Adrenal gland (tissue), 5 donors: ENCODE data around the gene CREB3L4.

Source experiments
- CTCF ChIP-seq, 6 experiments: fragments of 450-650 bp in 4 of 6; fragments of 200-600 bp in 2 of 6; sonication (generic) in 1 of 6; IDR thresholded peaks; 1 replicate in 5 of 6; 2 replicates in 1 of 6; pipeline versions ENCODE4 v1.5.1 to v1.8.0; 2016 to 2021; ENCODE audit warnings: antibody characterized with exemption in 6 of 6, mild to moderate bottlenecking in 2 of 6, moderate library complexity in 1 of 6
- POLR2A ChIP-seq, 2 donors: fragments of 450-650 bp; IDR thresholded peaks; one replicate each; pipeline ENCODE4 v1.6.1; 2017; ENCODE audit warnings: antibody characterized with exemption in 2 of 2, mild to moderate bottlenecking in 2 of 2, moderate library complexity in 1 of 2
- donor health status: DM: no; HTN: no; CAD: no.

GRCh38 chr1:153960206-153960605 is 7.5 kb upstream of the CREB3L4 start:
- TF ChIP-seq CTCF (IDR thresholded peaks at IDR 0.05), result no peak
- no peak for TF ChIP-seq POLR2A (IDR thresholded peaks at IDR 0.05)
